DND-41 (cell line): ENCODE measurements around the gene SGSH.

Experiments used
- ATAC-seq: fragments of 200-7000 bp; cut with Tn5 transposase; 3 replicates; pipeline ENCODE4 v1.9.1; 2021; ENCODE audit warnings: low read depth; ENCODE audit not compliant: insufficient read depth
- DNase-seq: peaks from one replicate; pipeline ENCODE4 v3.0.0-alpha.2; 2020
- H2AFZ ChIP-seq: 2 replicates; pipeline ENCODE4 v1.6.0; 2012; ENCODE audit warnings: low read depth, low read length
- H3K27ac ChIP-seq: 2 replicates; pipeline ENCODE4 v1.5.1; 2012; ENCODE audit warnings: low read length, inconsistent platforms
- H3K27me3 ChIP-seq: fragments of 200-600 bp; sonication (generic); 2 replicates; pipeline ENCODE4 v1.6.0; 2012; ENCODE audit warnings: low read length, mild to moderate bottlenecking, inconsistent platforms; ENCODE audit not compliant: insufficient read depth, poor library complexity
- H3K36me3 ChIP-seq: 2 replicates; pipeline ENCODE4 v1.5.1; 2012; ENCODE audit warnings: low read length, inconsistent platforms; ENCODE audit not compliant: insufficient read depth
- H3K4me1 ChIP-seq: 2 replicates; pipeline ENCODE4 v1.5.1; 2012; ENCODE audit warnings: mild to moderate bottlenecking, low read length; ENCODE audit not compliant: insufficient read depth
- H3K4me2 ChIP-seq: 2 replicates; pipeline ENCODE4 v1.6.0; 2012; ENCODE audit warnings: mild to moderate bottlenecking, moderate library complexity, low read length, inconsistent platforms; ENCODE audit not compliant: insufficient read depth
- H3K4me3 ChIP-seq, 2 experiments: fragments of 200-600 bp in 1 of 2; shearing (Covaris generic) in 1 of 2; 2 replicates each; pipeline ENCODE4 v1.5.1; 2012 to 2016; ENCODE audit warnings: inconsistent platforms in 2 of 2, low read length in 2 of 2, mild to moderate bottlenecking in 2 of 2, low read depth in 1 of 2, moderate library complexity in 1 of 2
- H3K79me2 ChIP-seq: 2 replicates; pipeline ENCODE4 v1.6.0; 2012; ENCODE audit warnings: low read length, inconsistent platforms; ENCODE audit not compliant: insufficient read depth
- H3K9ac ChIP-seq: 2 replicates; pipeline ENCODE4 v1.6.0; 2012; ENCODE audit warnings: low read depth, mild to moderate bottlenecking, inconsistent platforms, low read length, moderate library complexity
- H3K9me3 ChIP-seq: 2 replicates; pipeline ENCODE4 v1.5.1; 2012; ENCODE audit warnings: low read length, moderate library complexity, mild to moderate bottlenecking, inconsistent platforms; ENCODE audit not compliant: insufficient read depth, severe bottlenecking
- H4K20me1 ChIP-seq: 2 replicates; pipeline ENCODE4 v1.6.0; 2012; ENCODE audit warnings: low read length; ENCODE audit not compliant: insufficient read depth
- CTCF ChIP-seq: IDR thresholded peaks from 2 replicates; pipeline ENCODE4 v1.5.1; 2012; ENCODE audit warnings: borderline replicate concordance, low read length, moderate library complexity, mild to moderate bottlenecking; ENCODE audit not compliant: poor library complexity, severe bottlenecking; ENCODE audit errors: extremely low read depth
- EZH2 ChIP-seq: IDR thresholded peaks from 3 replicates; pipeline ENCODE4 v1.6.1; 2012; ENCODE audit warnings: borderline replicate concordance, low read depth, mild to moderate bottlenecking, moderate library complexity, low read length, inconsistent platforms; ENCODE audit not compliant: severe bottlenecking

Gene SGSH

GRCh38 chr17:80212962-80213642 lies 7.0 kb downstream of the SGSH start:
- H4K20me1 ChIP-seq, result peaks cover 19% of the 10 kb centered on the region
- TF ChIP-seq EZH2, result no peak
- no peak for TF ChIP-seq CTCF
- ATAC-seq, result no peak
- H2AFZ ChIP-seq, result no peak overlapping the region
- no peak overlapping the region for H3K4me3 ChIP-seq
- no peaks in the 10 kb centered on the region for H3K79me2 ChIP-seq
- no peak overlapping the region for H3K27ac ChIP-seq
- H3K4me1 ChIP-seq, result 0 out of 2 replicates have a peak, but pooled peaks cover under 1% of the 10 kb centered on the region
- no peaks in the 10 kb centered on the region for H3K9me3 ChIP-seq
- no peak overlapping the region for H3K4me2 ChIP-seq
- no peak for DNase-seq
- H3K27me3 ChIP-seq, result no peaks in the 10 kb centered on the region
- H3K36me3 ChIP-seq, result no peaks in the 10 kb centered on the region
- no peak overlapping the region for H3K9ac ChIP-seq

GRCh38 chr17:80212511-80212910 lies 7.6 kb downstream of the SGSH start:
- no peak for TF ChIP-seq CTCF
- TF ChIP-seq EZH2, result no peak
- Histone ChIP-seq H3K36me3 (no peaks in the 10 kb centered on the region), H3K4me1 (no peaks in the 10 kb centered on the region), H3K4me2 (no peak overlapping the region), H3K79me2 (no peaks in the 10 kb centered on the region), H3K9me3 (no peaks in the 10 kb centered on the region), H3K27ac (no peak overlapping the region), H2AFZ (no peak overlapping the region), H4K20me1 (peaks cover 13% of the 10 kb centered on the region), H3K4me3 (no peak overlapping the region), H3K9ac (no peak overlapping the region), H3K27me3 (no peaks in the 10 kb centered on the region)
- no peak for DNase-seq
- ATAC-seq, result no peak

- Histone ChIP-seq H3K9me3 (no peaks in the 10 kb centered on the region), H3K9ac (no peak overlapping the region), H3K36me3 (no peaks in the 10 kb centered on the region), H3K4me2 (no peak overlapping the region), H3K27ac (no peak overlapping the region), H3K79me2 (no peaks in the 10 kb centered on the region), H3K27me3 (no peaks in the 10 kb centered on the region), H4K20me1 (peaks cover 10% of the 10 kb centered on the region), H3K4me1 (no peaks in the 10 kb centered on the region), H3K4me3 (no peak overlapping the region), H2AFZ (no peak overlapping the region)
- no peak for TF ChIP-seq EZH2
- no peak for TF ChIP-seq CTCF
- no peak for DNase-seq
- no peak for ATAC-seq
Observed at GRCh38 chr17:80212109-80212508, 8.0 kb downstream of the SGSH start.
